ENCODE data around the gene SMLR1.
A peak's percentile ranks its signal among the peaks of the same experiment; 100 is the strongest.

The SMLR1 gene

DNA sequence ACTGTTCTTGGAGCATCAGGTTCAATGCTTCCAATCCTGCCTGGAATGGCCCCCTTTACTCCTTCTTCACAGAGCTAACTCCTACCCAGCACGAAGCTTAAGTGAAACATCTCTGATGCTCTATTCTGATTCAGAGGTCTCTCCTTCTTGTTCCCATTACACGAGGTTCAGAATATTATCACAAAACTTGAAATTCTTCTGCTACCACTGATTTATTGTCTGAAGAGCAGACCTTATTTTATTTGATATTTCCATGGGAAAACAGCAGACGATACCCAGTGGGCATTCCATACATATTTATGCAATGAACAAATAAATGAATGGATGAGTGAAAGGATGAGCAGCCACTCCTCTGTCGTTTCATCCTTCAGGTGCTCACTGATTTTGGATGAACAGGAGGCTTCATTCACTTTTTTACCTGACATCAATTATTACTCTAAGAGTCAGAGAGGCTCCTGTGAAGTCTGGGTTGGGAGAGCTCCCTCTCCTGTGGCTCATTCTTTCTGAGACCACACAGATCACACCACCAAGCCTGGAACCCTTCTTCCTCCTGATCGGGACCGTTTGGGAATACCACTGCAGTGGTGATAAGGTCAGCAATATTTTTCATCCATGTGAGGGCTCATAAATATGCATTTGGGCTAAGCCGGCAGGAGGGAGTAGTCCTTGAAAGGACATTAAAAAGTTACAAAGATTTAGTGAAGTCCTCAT is 25.8 kb downstream of the SMLR1 start:
- Histone ChIP-seq H3K9me3 (ENCODE audit: severe bottlenecking) (no peaks in the 10 kb centered on the region), H3K27me3 (ENCODE audit: insufficient read depth, poor library complexity, severe bottlenecking) (no peaks in the 10 kb centered on the region), H3K4me1 (ENCODE audit: insufficient read depth, poor library complexity, severe bottlenecking) (peaks cover 4% of the 10 kb centered on the region), H3K4me3 (ENCODE audit: severe bottlenecking) (no peak overlapping the region), H3K36me3 (ENCODE audit: low read depth) (no peaks in the 10 kb centered on the region), H3K27ac (ENCODE audit: poor library complexity, severe bottlenecking) (no peak overlapping the region)
- TF ChIP-seq, protein P1, sequence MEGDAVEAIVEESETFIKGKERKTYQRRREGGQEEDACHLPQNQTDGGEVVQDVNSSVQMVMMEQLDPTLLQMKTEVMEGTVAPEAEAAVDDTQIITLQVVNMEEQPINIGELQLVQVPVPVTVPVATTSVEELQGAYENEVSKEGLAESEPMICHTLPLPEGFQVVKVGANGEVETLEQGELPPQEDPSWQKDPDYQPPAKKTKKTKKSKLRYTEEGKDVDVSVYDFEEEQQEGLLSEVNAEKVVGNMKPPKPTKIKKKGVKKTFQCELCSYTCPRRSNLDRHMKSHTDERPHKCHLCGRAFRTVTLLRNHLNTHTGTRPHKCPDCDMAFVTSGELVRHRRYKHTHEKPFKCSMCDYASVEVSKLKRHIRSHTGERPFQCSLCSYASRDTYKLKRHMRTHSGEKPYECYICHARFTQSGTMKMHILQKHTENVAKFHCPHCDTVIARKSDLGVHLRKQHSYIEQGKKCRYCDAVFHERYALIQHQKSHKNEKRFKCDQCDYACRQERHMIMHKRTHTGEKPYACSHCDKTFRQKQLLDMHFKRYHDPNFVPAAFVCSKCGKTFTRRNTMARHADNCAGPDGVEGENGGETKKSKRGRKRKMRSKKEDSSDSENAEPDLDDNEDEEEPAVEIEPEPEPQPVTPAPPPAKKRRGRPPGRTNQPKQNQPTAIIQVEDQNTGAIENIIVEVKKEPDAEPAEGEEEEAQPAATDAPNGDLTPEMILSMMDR (IDR thresholded peaks at IDR 0.05; ENCODE audit: poor library complexity, severe bottlenecking): no peak
- DNase-seq (ENCODE audit: low spot score): no peak
- ATAC-seq (ENCODE audit: low read depth): no peak

DNA sequence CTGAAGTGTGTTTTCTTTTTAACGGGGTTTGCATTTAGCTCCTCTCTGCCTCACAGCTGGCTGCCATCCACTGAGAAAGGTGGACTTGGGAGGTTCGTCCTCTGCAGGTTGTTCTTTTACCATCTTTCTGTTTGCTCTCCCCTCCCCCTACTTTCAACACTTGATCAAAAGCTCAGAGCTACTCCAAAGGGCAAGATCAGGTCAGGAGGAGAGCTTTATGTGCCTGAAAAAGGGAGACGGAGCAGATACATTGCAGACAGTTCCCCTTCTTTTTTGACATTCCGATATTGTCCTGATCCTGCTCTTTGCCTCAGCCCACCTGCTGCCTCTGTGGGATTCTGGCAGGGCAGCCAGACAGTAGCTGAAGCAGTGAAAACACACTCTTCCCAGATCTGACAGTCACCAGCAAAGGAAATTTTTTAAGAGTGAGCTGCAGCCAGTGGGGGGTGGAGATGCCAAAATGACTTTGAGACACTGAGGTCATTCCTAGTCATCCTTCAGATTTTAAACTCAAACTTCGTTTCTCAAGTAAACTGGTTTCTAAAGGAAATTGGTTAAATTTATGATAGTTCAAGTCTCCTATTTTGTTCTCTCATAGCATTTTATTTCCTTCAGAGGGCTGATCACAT is 26.5 kb downstream of the SMLR1 start:
- Histone ChIP-seq H3K27ac (ENCODE audit: poor library complexity, severe bottlenecking) (no peak overlapping the region), H3K9me3 (ENCODE audit: severe bottlenecking) (no peaks in the 10 kb centered on the region), H3K4me3 (ENCODE audit: severe bottlenecking) (no peak overlapping the region), H3K4me1 (ENCODE audit: insufficient read depth, poor library complexity, severe bottlenecking) (peaks cover 4% of the 10 kb centered on the region), H3K27me3 (ENCODE audit: insufficient read depth, poor library complexity, severe bottlenecking) (no peaks in the 10 kb centered on the region), H3K36me3 (ENCODE audit: low read depth) (no peaks in the 10 kb centered on the region)
- ATAC-seq (ENCODE audit: low read depth): no peak
- TF ChIP-seq, protein P1 (IDR thresholded peaks at IDR 0.05; ENCODE audit: poor library complexity, severe bottlenecking): no peak
- no peak for DNase-seq (ENCODE audit: low spot score)

DNA sequence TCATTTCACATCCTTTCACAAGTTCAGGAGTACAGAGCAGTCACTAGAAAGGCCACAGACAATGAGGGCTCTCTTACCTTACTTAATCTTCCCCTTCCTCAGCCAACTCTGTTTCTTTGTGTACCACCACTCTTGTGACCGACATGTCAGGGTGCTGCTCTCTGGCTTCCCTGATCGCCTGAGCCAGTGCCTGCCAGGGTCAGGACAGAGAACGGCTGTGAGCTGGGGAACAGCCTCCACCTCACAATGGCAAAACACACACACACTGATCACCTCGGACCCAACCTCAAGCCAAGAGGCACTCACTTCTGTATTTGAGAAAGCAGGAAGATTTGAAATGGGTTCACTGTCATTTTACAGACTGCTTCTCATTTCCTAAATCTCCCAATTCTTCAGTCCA is 30.8 kb downstream of the SMLR1 start:
- Histone ChIP-seq H3K27me3 (ENCODE audit: insufficient read depth, poor library complexity, severe bottlenecking) (no peaks in the 10 kb centered on the region), H3K4me3 (ENCODE audit: severe bottlenecking) (no peak overlapping the region), H3K27ac (ENCODE audit: poor library complexity, severe bottlenecking) (no peak overlapping the region), H3K9me3 (ENCODE audit: severe bottlenecking) (no peaks in the 10 kb centered on the region), H3K4me1 (ENCODE audit: insufficient read depth, poor library complexity, severe bottlenecking) (peaks cover 4% of the 10 kb centered on the region), H3K36me3 (ENCODE audit: low read depth) (peaks cover 7% of the 10 kb centered on the region; the same call in 1 of the 2 replicates)
- TF ChIP-seq, protein P1 (IDR thresholded peaks at IDR 0.05; ENCODE audit: poor library complexity, severe bottlenecking): no peak
- ATAC-seq (ENCODE audit: low read depth) (0 out of 3 replicates have a peak, but pooled peaks have one; percentile 21), DNase-seq (ENCODE audit: low spot score) (no peak)

- Histone ChIP-seq H3K27me3 (ENCODE audit: insufficient read depth, poor library complexity, severe bottlenecking) (no peaks in the 10 kb centered on the region), H3K4me3 (ENCODE audit: severe bottlenecking) (no peak overlapping the region), H3K36me3 (ENCODE audit: low read depth) (peaks cover 7% of the 10 kb centered on the region; the same call in 1 of the 2 replicates), H3K9me3 (ENCODE audit: severe bottlenecking) (no peaks in the 10 kb centered on the region), H3K27ac (ENCODE audit: poor library complexity, severe bottlenecking) (no peak overlapping the region), H3K4me1 (ENCODE audit: insufficient read depth, poor library complexity, severe bottlenecking) (peaks cover 4% of the 10 kb centered on the region)
- DNase-seq (ENCODE audit: low spot score): no peak
- TF ChIP-seq, protein P1 (IDR thresholded peaks at IDR 0.05; ENCODE audit: poor library complexity, severe bottlenecking): no peak
- ATAC-seq (ENCODE audit: low read depth): no peak
Observed at GRCh38 chr6:130858498-130859160, 31.4 kb downstream of the SMLR1 start.
